Brain microvascular endothelial cell (primary cell): ENCODE measurements around the gene ZNF598.

ENCODE experiments used
- DNase-seq: peaks from one replicate; pipeline ENCODE4 v3.0.0-alpha.2; 2020
- H3K27ac ChIP-seq: fragments of 250-450 bp; sonication (Bioruptor Pico); 2 replicates; pipeline ENCODE4 v1.5.1; 2020; ENCODE audit warnings: mild to moderate bottlenecking, moderate library complexity
- H3K27me3 ChIP-seq: fragments of 250-450 bp; sonication (Bioruptor Pico); replicated peaks from 2 replicates; pipeline ENCODE4 v1.5.1; 2020; ENCODE audit warnings: mild to moderate bottlenecking
- H3K36me3 ChIP-seq: fragments of 250-450 bp; sonication (Bioruptor Pico); replicated peaks from 2 replicates; pipeline ENCODE4 v1.5.1; 2020; ENCODE audit warnings: mild to moderate bottlenecking
- H3K4me3 ChIP-seq: 2 replicates; pipeline ENCODE4 v1.5.1; 2011; ENCODE audit warnings: low read depth, mild to moderate bottlenecking, control low read depth, low read length, moderate library complexity
- CTCF ChIP-seq: IDR thresholded peaks from 2 replicates; pipeline ENCODE4 v1.5.1; 2011; ENCODE audit warnings: low read depth, mild to moderate bottlenecking, moderate library complexity, low read length, control low read depth, inconsistent platforms; ENCODE audit errors: missing control alignments
- in situ Hi-C: cut with HindIII; loops from 2 replicates; pipeline ENCODE4 v1.10.0; 2017; ENCODE audit warnings: low sequenced_read_pairs, low pct_ligation_motif_present

The ZNF598 gene

GRCh38 chr16:2026461-2027023 is 16.9 kb upstream of the ZNF598 start, which contains the start of gene NHERF2:
NHERF2 (plus strand) TSS chr16:2026902; CDS start chr16:2027006, 104 bp downstream.
- H3K36me3 ChIP-seq = no peaks in the 10 kb centered on the region
- no peaks in the 10 kb centered on the region for H3K27me3 ChIP-seq
- H3K4me3 ChIP-seq = peak within 1 kb of the TSS; percentile 60
- in situ Hi-C loops = no loop called here
- TF ChIP-seq CTCF = no peak
- H3K27ac ChIP-seq = no peak within 1 kb of the TSS
- DNase-seq = no peak

- DNase-seq = no peak
- no peaks in the 10 kb centered on the region for H3K36me3 ChIP-seq
- no peak for TF ChIP-seq CTCF
- no peaks in the 10 kb centered on the region for H3K27me3 ChIP-seq
- no peak overlapping the region for H3K27ac ChIP-seq
- H3K4me3 ChIP-seq = no peak overlapping the region
- in situ Hi-C loops = no loop called here
These were observed 16.3 kb upstream of the ZNF598 start for GRCh38 chr16:2025878-2026460.

GRCh38 chr16:2025251-2025650 is 15.6 kb upstream of the ZNF598 start:
- TF ChIP-seq CTCF = no peak
- no peak for DNase-seq
- Histone ChIP-seq H3K36me3 (no peaks in the 10 kb centered on the region), H3K4me3 (no peak overlapping the region), H3K27ac (no peak overlapping the region), H3K27me3 (peaks cover 5% of the 10 kb centered on the region)
- in situ Hi-C loops = no loop called here

GRCh38 chr16:2024032-2024420 is 14.4 kb upstream of the ZNF598 start:
- no peaks in the 10 kb centered on the region for H3K36me3 ChIP-seq
- H3K27ac ChIP-seq = no peak overlapping the region
- in situ Hi-C loops = no loop called here
- H3K27me3 ChIP-seq = peaks cover 13% of the 10 kb centered on the region
- no peak overlapping the region for H3K4me3 ChIP-seq
- DNase-seq = no peak
- no peak for TF ChIP-seq CTCF

- no peak overlapping the region for H3K27ac ChIP-seq
- peak; percentile 68 for DNase-seq
- peaks cover 13% of the 10 kb centered on the region for H3K27me3 ChIP-seq
- H3K4me3 ChIP-seq = peak overlapping the region; percentile 44
- no peaks in the 10 kb centered on the region for H3K36me3 ChIP-seq
- TF ChIP-seq CTCF = peak; percentile 92
- in situ Hi-C loops = no loop called here
These were observed 13.7 kb upstream of the ZNF598 start for GRCh38 chr16:2023092-2024031.
